WI38 (cell line): Measurements from ENCODE around the gene GAREM2.

ENCODE experiments used
- H3K4me3 ChIP-seq: 2 replicates; pipeline ENCODE4 v1.5.1; 2011; ENCODE audit warnings: low read depth, mild to moderate bottlenecking, control low read depth, low read length
- CTCF ChIP-seq: IDR thresholded peaks from 2 replicates; pipeline ENCODE4 v1.5.1; 2012; ENCODE audit warnings: low read depth, mild to moderate bottlenecking, control low read depth, low read length

GAREM2 gene

GRCh38 chr2:26195040-26195984 is 22.4 kb downstream of the GAREM2 start:
- TF ChIP-seq CTCF, result no peak
- H3K4me3 ChIP-seq, result no peak overlapping the region

GRCh38 chr2:26196683-26197418 is 24.0 kb downstream of the GAREM2 start:
- H3K4me3 ChIP-seq, result no peak overlapping the region
- no peak for TF ChIP-seq CTCF

- H3K4me3 ChIP-seq, result no peak overlapping the region
- TF ChIP-seq CTCF, result no peak
These were observed 24.6 kb downstream of the GAREM2 start for GRCh38 chr2:26197516-26197915.

- no peak for TF ChIP-seq CTCF
- H3K4me3 ChIP-seq, result no peak overlapping the region
These were observed 30.1 kb downstream of the GAREM2 start for GRCh38 chr2:26202981-26203490.

GRCh38 chr2:26203906-26204305 is 31.0 kb downstream of the GAREM2 start:
- no peak overlapping the region for H3K4me3 ChIP-seq
- no peak for TF ChIP-seq CTCF

GRCh38 chr2:26212011-26212410 is 39.1 kb downstream of the GAREM2 start:
- no peak for TF ChIP-seq CTCF
- no peak overlapping the region for H3K4me3 ChIP-seq

GRCh38 chr2:26214759-26215158 is 41.9 kb downstream of the GAREM2 start:
- H3K4me3 ChIP-seq, result no peak overlapping the region
- no peak for TF ChIP-seq CTCF
